RWPE1 (cell line): ENCODE results near the gene CHN2.

Source experiments
- CTCF ChIA-PET: fragments of 350-600 bp; sonication (Branson Sonifier 250); formaldehyde crosslinking; extraction: SDS; loops from one replicate; lab custom pipeline; 2021; lab: Yijun Ruan, JAX
- POLR2A ChIA-PET: fragments of 400-600 bp; formaldehyde crosslinking; extraction: SDS; loops from one replicate; lab custom pipeline; 2020; ENCODE audit warnings: antibody characterized with exemption; ENCODE audit not compliant: low non-redundant PET; lab: Yijun Ruan, JAX
- DNase-seq: peaks from one replicate; pipeline ENCODE4 v3.0.0; 2012; ENCODE audit warnings: low spot score
- H3K27ac ChIP-seq: fragments of 450-650 bp; 2 replicates; pipeline ENCODE4 v1.5.1; 2017
- TF ChIP-seq, protein P1 (sequence below): fragments of 450-650 bp; conservative IDR thresholded peaks from 2 replicates; pipeline ENCODE4 v1.5.1; 2017; ENCODE audit warnings: low read depth, mild to moderate bottlenecking

CHN2 gene

DNA sequence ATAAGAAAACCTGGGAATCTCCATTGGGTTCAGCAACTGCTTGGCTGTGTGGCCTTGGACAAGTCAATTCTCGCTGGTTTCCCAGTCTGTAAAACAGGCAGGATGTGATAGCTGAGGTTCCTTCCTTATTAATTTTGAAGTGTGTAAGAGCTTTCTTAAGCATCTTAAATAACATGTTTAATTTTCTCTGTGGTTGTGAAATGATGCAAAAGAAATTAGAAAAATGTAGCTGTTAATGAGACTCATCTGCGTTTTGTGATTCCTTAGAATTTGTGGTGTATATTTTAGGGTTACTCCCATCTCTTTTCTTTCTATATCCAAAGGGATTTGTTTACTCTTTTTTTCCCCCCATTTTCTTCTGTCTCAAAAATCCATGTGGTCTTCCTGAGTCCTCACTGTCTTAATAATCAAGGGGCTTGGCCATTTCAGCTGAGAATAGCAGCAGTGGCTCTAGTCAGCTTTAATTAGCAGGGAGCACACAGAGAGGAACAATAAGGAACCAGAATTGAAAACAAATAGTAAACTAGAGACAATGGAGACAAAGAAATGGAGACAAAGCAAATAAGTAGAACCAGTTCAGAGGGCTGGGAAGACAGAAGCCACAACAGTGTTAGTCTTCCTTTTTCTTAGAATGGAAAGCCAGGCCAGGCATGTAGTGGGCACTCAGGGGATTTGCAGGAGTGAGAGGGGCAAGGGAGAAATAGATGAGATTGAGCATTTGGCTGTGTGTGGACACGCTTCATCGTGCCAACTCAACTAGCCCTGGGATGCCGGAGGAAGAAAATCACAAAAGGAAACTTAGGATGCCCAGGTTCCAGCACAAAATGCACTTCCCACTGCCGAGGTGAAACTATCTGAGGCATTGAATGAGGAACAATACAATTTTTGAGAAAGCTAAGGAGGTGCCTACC lies 93.9 kb downstream of the CHN2 start:
- CTCF ChIA-PET: interaction anchor here (0.6 to 1.4 kb wide), 2 partner anchors 14 to 1006 kb away, joined by 3 to 6 read pairs; no protein-coding TSS in a partner anchor
- POLR2A ChIA-PET: no interaction called here
- no peak for DNase-seq
- TF ChIP-seq, protein P1, sequence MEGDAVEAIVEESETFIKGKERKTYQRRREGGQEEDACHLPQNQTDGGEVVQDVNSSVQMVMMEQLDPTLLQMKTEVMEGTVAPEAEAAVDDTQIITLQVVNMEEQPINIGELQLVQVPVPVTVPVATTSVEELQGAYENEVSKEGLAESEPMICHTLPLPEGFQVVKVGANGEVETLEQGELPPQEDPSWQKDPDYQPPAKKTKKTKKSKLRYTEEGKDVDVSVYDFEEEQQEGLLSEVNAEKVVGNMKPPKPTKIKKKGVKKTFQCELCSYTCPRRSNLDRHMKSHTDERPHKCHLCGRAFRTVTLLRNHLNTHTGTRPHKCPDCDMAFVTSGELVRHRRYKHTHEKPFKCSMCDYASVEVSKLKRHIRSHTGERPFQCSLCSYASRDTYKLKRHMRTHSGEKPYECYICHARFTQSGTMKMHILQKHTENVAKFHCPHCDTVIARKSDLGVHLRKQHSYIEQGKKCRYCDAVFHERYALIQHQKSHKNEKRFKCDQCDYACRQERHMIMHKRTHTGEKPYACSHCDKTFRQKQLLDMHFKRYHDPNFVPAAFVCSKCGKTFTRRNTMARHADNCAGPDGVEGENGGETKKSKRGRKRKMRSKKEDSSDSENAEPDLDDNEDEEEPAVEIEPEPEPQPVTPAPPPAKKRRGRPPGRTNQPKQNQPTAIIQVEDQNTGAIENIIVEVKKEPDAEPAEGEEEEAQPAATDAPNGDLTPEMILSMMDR: no peak
- no peak overlapping the region for H3K27ac ChIP-seq

GRCh38 chr7:29289156-29290021 lies 94.8 kb downstream of the CHN2 start:
- no peak for DNase-seq
- CTCF ChIA-PET: no interaction called here
- H3K27ac ChIP-seq: no peak overlapping the region
- POLR2A ChIA-PET: no interaction called here
- TF ChIP-seq, protein P1: no peak

DNA sequence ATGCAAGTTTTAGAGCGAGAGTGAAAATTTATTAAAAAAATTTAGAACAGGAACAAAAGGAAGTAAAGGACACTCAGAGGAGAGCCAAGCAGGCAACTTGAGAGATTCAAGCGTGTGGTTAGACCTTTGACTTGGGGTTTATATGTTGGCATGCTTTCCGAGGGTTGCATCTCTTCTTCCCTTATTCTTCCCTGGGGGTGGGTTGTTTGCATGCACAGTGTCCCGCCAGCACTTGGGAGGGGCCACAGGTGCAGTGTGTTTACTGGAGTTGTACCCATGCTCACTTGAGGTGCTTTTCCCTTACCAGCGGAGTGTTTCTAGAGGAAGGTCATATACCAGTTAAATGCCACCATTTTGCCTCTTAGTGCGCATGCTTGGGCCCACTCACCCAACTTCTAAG lies 96.3 kb downstream of the CHN2 start:
- POLR2A ChIA-PET: no interaction called here
- DNase-seq: no peak
- no peak overlapping the region for H3K27ac ChIP-seq
- CTCF ChIA-PET: no interaction called here
- TF ChIP-seq, protein P1: no peak

DNA sequence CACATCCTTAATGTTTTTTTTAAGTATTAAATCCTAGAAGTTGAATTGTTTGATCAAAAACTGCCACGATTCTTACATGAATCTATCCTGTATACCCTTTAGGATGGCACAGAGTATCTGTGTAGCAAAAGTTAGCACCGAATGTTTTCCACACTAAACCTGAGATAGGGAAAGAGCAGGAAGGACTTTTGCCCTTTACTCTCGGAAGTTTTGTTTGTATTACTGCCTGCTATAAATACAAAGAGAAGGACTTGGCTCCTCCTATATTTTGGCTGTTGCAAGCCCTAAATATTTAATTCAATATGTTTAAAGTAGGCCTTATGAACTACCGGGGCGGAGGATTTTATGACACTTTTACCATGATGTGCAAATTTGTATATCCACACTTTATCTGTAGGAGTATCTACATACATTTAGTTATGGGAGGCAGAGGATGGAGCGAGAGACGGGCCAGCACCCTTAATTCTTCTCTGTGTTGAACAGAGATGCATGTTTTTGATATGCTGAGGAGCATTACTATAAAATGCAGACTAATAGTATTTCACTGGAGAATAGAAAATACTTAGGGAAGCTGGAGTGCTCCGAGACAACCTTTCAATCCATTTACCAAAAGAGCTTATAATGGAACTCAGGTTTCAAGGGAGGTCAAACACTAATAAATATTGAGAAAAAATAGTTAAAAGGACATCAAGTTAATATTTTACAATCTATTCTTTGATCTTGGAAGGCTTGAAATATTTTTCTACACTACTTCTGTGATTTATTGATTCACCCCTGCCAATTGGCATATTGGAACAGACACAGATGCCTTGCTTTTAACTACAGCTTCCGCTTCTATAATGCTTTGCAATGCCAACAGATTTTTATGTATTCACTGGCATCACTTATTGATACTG lies 97.4 kb downstream of the CHN2 start:
- TF ChIP-seq, protein P1: no peak
- DNase-seq: no peak
- CTCF ChIA-PET: no interaction called here
- H3K27ac ChIP-seq: no peak overlapping the region
- POLR2A ChIA-PET: no interaction called here

- CTCF ChIA-PET: no interaction called here
- no peak for DNase-seq
- TF ChIP-seq, protein P1: no peak
- no peak overlapping the region for H3K27ac ChIP-seq
- POLR2A ChIA-PET: no interaction called here
Measured at GRCh38 chr7:29292886-29293658, 98.5 kb downstream of the CHN2 start.
